GM19351 (cell line): Measurements from ENCODE around the gene TNS1.

Experiments
- ATAC-seq: cut with Tn5 transposase; IDR thresholded peaks from one replicate; pipeline ENCODE4 v1.9.1; 2021; ENCODE audit warnings: mild to moderate bottlenecking, moderate library complexity; ENCODE audit not compliant: unreplicated experiment

Gene TNS1

DNA sequence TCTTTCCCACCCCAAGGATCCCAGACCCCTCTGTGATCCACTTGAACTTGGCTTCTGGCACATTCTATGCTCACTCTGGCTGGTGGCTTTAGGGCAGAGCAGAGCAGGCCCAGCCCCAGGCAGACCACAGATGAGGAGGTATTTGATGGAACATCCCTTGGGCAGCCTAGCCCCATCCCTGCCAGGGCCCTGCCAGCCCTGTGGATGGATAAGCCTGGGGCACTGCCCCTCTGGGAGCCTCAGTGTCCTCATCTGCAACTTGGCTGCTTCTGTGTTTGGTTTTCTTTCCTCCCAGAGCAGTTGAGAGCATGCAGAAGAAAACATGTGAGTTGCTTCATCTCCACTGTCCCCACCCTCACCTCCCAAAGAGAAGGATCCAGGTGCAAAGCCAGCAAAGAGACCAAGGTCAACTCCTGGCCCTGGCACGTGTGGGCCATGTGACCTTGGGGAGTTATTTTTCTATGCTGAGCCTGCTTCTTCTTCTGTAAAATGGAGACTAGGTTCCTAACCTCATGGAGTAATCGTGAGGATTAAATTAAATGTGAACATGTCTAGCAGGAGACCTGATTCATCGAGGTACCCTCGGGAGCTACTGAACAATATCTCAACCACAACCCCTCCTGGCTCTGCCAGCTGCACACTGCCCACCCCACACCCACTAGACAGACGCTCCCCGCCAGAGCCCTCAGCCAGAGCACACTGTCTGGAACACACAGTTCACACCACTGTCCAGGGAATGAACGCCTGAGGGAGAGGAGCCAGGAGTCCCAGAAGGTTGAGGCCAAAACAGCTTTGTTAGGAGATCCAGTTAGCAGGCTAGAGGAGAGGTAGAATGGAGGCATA, 14.6 kb upstream of the TNS1 start:
- no peak for ATAC-seq

DNA sequence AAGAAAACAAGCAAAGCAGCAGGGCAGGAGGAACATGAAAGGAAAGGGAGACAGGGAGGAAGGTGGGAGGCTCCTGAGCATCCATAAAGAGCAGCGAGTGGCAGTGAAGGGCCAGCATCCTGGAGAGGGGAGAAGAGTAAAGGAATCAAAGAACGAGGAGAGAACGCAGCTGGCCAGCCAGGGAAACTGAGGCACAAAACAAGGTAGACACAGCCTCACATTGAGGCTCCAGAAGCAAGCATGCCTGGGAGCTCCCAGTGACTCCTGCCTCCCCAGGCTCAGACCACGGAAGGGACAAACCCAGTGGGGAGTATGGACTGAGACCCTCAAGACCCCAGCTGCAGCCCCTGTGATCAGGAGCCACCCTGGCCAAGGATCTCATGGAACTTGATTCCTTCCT, 14.0 kb upstream of the TNS1 start:
- ATAC-seq = no peak

DNA sequence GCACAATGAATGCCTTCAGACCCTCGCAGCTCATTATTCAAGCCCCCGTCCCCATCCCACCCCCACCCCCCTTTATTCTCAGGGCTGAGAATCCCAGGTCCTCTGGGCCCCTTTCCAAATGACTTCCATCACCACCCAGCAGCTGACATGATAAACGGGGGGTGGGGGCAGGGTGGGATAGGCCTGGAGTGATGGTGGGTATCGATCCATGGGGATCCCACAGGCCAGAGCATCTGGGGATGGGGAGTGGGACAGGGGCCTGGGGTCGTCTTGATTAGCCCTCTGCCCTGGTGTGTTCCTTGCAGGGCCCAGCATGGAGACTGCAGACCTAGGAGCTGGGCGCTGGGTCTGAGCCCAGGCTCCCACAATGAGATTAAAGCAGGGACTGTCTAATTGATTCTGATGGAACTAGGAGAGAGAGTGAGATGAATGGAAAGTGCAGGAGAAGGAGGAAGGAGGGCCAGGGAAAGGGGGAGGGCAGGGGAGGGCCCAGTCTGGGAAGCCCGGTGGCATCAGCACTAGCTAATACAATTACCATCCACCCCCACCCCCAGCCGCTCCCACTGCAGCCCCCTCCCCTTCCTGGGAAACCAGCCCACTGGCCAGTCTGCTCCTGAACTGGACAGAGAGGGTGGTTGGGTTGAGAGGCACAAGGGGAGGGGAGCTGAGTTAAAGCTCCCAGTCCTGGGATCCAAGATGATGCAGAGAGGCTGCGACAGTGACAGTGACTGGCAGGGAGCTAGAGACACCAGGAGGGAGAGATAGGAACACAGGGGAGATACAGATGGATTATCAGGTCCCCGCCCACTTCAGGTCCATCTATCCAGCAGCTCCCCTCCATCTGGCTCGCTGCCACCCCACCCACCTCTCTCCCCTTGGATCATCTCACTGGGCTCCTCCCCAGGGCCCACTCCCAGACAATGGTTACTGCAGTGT, 13.1 kb upstream of the TNS1 start:
- ATAC-seq = no peak

DNA sequence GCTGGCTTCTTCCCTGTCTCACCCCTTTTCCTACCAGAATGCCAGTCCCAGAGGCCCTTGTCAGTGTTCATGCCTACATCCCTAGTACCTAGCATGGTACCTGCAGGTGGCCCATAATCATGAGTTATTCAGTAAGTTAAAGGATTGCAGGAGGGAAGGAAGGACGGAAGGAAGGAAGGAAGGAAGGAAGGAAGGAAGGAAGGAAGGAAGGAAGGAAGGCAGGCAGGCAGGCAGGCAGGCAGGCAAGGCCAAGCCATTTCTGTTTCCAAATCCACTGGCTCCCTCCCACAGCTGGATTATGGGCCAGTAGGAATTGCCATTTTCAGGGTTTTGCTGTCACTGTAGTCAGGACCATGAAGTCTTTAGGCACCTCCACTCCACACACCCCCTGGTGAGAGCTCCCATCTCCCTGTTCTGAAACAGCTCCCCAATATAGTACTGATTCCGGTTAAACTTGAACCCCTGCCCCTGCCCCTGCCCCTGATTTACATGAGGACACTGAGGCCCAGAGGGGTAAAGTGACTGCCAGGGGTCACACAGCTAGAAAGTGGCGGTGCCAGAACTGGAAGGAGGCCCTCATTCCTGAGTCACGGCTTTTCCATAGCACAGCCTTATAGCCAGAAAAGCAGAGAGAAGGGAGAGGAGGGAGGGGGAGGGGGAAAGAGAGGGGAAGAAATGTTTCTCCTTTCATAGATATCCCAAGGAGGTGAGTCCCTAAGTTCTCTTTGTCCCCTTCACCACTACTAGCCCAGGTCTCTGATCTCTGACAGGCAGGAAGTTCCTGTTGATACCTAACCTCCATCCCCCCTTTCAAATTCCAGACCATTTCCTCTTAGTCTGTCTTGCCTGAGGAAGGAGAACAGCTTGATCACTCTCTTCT, 12.2 kb upstream of the TNS1 start:
- no peak for ATAC-seq

DNA sequence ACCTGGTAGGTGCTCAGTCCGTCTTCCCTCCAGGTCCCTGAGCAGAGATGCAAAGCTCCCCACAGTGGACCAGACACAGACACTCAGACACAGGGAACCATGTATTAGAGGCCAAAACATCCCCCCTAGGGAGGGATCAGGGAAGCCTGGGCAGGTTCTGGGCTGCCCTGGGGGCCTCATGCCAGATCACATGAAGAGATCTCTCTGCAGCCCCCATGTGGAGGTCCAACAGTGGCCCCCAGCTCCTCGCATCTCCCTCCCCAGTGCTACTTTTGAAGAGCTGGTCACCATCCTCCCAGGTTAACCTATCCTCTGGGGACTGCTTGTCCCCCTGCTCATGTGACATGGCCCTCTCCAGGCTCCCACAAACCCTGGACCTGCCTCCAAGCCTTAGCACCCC, 10.5 kb upstream of the TNS1 start:
- ATAC-seq = no peak

DNA sequence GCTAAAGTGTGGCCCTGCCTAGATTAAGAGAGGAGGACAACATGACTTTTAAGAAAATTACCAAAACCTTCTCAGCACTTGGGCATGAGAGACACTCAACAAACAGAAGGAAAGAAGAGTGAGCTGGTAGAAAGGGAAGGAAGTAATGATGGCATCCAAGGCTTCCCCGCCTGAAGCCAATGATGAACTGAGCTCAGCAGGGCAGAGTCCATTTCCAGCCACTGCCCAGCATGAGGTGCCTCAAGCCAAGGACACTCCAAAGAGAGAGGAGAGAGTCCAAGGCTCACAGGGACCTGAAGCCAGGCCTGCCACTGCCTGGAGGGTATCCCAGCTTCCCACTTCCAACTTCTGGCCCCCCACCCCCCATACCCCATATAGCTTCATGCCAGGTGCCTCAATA, 9.5 kb upstream of the TNS1 start:
- ATAC-seq = no peak

DNA sequence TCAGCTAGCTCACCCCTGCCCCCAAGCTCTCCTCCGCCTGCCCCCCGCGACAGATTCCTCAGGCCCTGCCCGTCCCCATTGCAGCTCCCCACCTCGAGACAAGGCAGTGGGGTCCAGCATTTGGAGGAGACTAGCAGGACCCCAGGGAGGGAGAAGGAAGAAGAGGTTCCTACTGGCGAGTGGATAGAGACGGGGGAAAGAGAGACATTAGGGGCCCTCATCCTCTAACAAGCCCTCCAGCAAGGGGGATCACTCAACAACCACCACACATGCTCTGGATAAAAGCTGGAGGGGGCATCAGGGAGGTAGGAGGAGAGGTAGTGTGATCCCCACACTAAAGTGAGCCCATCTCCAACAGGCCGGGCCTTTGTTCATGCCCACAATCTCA, 8.9 kb upstream of the TNS1 start:
- no peak for ATAC-seq

DNA sequence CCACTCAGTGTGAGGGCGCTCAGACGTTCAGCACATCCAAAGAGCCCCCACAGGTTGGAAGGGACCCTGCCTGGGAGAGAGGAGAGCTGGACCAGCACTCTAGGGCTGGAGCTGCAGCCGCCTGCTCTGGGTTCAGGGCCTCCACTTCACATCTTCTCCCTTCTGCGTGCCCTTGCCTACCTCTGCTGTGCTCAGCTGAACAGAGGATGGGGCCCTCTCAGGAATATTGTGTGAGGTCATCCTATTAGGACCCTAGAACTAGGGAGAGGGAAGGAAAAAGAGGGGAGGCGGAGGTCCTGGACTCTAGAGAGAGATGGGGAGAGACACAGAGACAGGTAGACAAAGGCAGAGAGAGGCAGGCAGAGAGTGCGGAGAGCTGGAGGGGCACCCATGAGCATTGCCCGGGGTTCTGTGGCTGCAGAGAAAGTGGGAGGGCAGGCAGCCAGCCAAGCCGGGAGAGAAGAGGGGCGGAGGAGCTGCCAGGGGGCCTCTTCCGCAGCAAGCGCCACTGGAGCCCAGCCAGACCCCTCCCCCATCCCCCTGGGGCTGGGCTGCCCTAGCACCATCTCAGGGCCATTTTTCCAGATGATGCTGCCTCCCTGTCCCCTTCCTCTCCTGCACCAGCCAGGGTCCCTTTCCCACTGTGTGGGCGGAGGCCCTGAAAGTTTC, 8.3 kb upstream of the TNS1 start:
- ATAC-seq = no peak

DNA sequence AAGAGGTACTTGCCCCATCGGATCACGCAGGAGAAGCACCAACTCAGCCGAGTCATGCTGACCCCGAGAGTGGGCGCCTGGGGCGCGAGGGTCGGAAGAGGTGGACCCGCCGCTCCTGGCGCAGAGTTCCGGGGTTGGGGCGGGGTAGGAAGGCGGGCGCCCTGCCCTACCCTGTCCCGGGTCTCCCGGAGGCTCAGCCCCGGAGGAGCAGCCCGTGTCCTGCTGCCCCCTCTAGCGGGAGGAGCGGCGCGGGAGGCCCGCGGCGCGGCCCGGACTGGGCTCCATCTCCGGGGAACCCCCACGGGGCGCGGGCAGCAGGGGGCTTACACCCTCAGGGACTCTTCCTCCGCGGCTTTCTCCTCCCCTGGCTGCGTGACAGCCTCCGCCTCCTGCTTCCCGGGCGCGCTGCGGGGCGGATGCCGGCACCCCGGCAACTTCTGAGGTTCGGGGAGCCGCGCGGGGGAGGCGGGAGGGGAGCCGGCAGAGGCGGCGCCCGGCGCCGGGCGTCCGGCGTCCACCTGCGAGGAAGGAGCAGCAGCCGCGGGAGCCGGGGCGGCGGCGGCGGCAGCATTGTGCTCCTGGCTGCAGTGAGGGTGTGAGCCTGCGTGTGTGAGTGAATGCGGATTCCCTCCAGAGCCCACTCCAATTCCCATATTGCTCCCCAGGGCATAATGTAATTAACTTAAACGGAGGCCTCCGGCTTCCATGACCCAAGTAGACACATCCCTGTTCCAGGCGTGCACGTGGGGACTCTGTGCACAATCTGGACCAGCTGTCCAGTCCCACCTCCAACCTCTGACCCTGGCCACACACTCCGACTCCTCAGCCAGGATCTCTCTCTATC, 7.6 kb upstream of the TNS1 start:
- no peak for ATAC-seq

DNA sequence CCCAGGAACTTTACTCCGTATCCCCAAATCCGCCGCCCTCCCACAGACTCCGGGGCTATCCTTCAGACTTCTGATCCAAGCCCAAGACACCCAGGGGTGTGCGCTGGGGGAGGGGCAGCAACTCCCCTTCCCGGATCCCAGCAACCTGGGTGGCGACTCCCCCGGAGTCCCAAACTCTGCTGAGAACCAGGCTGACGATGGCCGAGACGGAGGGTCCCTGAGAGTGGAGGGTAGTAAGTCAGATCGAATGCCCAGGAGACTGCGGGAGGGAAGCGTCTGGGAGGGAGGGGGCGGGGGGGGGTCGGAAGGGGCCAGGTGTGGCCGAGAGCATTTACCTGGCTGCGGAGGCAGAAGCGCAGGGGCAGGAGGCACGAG, 7.0 kb upstream of the TNS1 start:
- ATAC-seq = no peak

DNA sequence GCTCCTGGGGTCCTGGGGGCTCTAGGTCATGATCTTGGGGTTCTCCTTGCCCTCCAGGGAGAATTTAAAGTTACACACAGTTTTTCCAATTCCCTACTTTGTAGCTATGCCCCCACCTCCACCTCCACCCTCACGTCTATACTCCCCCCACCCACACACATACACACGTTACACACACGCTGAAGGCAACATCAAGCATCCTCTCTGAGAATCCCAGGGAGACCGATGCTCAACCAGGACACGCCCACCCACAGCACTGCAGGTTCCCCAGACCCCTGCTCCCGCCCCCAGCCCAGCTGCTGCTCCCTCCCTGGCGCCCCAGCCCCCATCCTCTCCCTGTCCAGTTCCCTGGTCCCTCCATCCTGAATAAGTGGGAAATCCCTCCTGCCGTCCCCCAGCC, 6.4 kb upstream of the TNS1 start:
- no peak for ATAC-seq

DNA sequence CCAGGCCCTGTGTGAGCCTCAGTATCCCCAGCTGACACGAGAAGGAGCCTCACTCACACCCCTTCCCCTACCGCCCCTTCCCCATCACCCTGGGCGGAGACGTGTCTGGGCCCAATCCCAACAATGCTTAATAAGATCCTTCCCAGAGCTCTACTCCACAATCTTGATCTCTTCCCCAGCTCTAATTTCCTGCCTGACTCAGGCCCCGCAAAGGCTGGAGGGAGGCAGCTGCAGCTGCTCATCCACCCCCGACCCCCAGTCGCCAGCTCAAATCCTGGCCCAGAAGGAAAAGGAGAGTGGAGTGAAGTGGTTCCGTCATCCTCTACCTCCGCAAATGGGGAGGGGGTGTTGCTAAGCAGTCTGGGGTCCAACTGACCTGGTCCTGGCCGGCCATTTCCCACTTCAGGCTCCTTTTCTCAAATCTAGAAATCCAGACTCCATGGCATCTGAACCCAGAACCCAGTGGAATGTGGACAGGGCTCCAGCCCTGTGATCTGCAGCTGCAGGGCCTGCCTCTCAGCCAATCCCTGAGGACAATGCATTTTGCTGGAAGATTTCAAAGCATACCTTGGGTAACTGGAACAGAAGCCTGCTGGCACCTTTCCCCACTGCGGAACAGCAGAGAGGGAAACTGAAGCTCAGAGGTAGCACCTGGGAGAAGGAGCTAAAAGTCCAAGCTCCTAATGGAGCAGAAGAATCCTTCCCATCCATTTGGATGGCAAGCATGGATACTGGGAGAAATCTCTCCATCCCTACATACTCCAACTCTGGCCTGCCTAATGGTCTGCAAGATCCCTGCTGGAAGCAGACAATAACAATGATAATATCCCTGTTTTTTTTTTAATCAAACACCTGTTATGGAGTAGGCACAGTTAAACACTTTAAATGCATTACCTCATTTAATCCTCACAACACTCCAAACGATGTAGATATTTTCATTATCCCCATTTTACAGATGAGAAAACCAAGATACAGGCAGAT, 5.6 kb upstream of the TNS1 start:
- ATAC-seq = no peak

DNA sequence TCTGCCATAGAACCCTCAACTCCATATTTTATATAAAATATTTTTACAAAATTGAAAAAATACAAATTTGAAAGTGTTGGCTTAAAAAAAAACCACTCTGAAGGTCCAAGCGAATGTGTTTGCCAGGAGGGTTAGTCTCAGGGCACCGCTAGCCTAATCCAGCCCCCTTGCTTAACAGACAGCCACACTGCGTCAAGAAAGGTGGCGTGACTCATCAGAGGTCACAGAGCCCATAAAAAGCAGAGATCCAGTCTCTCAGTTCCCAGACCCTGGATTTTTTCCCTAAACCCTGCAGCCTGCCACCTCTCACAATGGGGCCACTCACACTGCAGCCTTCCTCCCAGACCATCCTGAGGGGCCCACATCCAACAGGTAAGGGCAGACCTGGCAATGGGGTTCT, 3.9 kb upstream of the TNS1 start:
- no peak for ATAC-seq

DNA sequence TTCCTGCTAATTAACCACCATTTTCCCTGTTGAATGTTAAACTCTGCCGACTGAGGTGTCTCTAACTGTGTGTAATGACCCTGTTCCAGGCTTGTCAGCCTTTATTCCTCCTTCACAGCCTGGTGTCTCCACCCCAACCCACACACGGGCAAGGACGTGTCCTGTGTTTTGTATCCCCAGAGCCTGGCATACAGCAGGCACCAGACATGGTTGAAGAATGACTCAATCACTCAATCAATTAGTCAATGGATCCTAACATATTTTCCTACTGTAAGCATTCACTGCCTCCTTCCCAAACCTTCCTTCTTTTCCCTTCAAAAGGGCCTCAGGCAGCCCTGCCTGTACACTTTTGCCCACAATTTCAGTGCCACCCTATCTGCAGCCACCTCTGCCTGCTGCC, 2.7 kb upstream of the TNS1 start:
- ATAC-seq = no peak

DNA sequence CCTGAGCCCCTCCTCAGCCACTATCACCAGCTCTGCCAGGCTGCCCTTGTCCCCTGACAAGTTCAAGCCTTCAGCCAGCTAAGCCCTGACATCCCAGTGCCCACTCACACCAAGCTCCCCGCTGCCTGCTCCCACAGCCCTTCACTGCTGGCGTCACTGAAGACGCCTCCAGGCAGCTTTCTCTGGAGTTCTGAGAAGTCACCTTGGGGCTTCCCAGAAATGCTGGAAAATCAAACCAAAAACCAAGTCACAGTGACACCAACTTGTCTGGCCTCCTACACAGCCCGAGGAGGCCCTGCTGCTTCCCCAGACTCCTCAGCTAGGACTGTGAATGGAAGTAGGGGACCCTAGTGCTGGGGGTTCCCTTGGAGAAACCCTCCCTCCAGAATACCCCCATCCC, 2.2 kb upstream of the TNS1 start:
- ATAC-seq = no peak

DNA sequence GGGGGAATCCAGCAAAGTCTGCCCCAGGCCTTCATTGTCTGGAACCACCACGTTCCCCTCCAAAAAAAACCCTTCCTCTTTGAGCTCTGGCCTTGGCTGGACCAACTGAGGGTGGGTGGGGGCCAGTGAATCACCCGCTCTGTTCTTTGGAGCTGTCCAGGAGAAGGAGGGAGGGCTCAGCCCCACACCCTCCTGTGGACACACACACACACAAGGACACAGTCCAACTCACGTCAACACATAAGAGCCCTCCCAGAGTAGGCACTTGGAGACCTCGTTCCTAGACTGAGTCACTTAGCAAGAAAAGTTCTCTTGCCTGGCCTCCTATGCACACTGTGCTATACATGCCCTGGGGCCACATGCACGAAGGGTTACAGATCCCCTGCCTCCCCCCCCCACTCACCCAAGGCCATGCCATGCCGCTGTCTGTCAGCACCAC, 1.2 kb upstream of the TNS1 start:
- ATAC-seq = no peak

DNA sequence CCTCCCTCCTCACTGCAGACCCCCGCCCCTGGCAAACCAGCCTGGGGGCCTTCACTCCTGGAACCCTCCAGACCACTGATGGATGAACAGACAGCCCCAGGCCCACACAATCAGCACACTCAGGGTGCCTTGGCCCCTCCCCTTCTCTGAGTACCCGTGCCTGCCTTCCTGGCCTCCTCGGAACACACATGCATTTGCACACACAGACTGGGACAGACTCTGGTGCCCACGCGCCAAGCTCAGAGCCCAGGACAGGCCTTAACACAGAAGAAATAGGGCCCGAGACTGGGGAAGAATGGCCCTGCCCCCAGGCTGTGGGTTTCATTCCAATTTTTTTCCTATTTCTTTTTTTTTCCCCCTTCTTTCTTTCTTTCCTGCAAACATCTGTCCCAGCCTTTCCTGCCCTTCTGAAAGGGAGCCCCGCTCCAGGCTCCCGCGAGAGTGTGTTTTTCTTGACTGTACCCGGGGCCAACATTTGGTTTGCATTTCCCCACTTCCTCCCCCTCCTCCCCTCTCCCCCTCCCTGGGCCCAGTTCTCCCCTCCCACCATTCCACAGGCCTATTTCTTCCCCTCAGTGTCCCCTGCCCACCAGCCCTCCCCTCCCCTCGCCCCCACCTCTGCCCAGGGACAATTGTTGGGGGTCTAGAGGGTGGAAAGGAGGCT, 618 bp upstream of the TNS1 start:
- ATAC-seq = no peak
